Measurements from ENCODE around the gene PLA2G7.

GRCh38 chr6:46688966-46689335, 46.2 kb downstream of the PLA2G7 start:
- TF ChIP-seq POLR2A (IDR thresholded peaks at IDR 0.05; ENCODE audit: low read depth, low read length) (no peak), BHLHE40 (IDR thresholded peaks at IDR 0.05; ENCODE audit: low read depth, low read length) (no peak), CTCF (conservative IDR thresholded peaks at IDR 0.05; ENCODE audit: low read depth, low read length) (no peak), NFE2L2 (IDR thresholded peaks at IDR 0.05; ENCODE audit: low read depth, low read length) (no peak), FOS (IDR thresholded peaks at IDR 0.05; ENCODE audit: low read depth, low read length) (no peak), MAFK (IDR thresholded peaks at IDR 0.05; ENCODE audit: low read depth, low read length) (no peak), USF2 (IDR thresholded peaks at IDR 0.05; ENCODE audit: low read depth, low read length) (no peak)

All from IMR-90 (cell line).